22Rv1 (cell line): ENCODE data around the gene LRRC28.

ENCODE experiments used
- CTCF ChIP-seq: fragments of 450-650 bp; IDR thresholded peaks from 2 replicates; pipeline ENCODE4 v1.5.1; 2017; ENCODE audit warnings: mild to moderate bottlenecking
- ZFX ChIP-seq: fragments of 450-650 bp; IDR thresholded peaks from 2 replicates; pipeline ENCODE4 v1.6.1; 2017; ENCODE audit warnings: antibody characterized with exemption, borderline replicate concordance

- no peak for TF ChIP-seq CTCF
- TF ChIP-seq ZFX = no peak
Observed at GRCh38 chr15:99435877-99436541, 184.7 kb downstream of the LRRC28 start.
